Ectodermal cell (in vitro differentiated cells): Measurements from ENCODE around the gene PRKCH.

ENCODE experiments used
- H3K27ac ChIP-seq: 2 replicates; pipeline ENCODE4 v1.7.0; 2013; ENCODE audit warnings: mild to moderate bottlenecking, low read depth, low read length; ENCODE audit not compliant: insufficient read depth, poor library complexity, severe bottlenecking
- H3K27me3 ChIP-seq: 2 replicates; pipeline ENCODE4 v1.7.0; 2013; ENCODE audit warnings: mild to moderate bottlenecking, low read length; ENCODE audit not compliant: insufficient read depth, control insufficient read depth, poor library complexity, severe bottlenecking
- H3K36me3 ChIP-seq: one replicate; pipeline ENCODE4 v1.7.0; 2013; ENCODE audit warnings: low read length; ENCODE audit not compliant: control insufficient read depth, insufficient read depth
- H3K4me1 ChIP-seq: one replicate; pipeline ENCODE4 v1.7.0; 2013; ENCODE audit warnings: low read length; ENCODE audit not compliant: control insufficient read depth, insufficient read depth
- H3K4me3 ChIP-seq: 2 replicates; pipeline ENCODE4 v1.7.0; 2013; ENCODE audit warnings: low read depth, low read length, control low read depth; ENCODE audit not compliant: insufficient read depth
- H3K9me3 ChIP-seq: 2 replicates; pipeline ENCODE4 v1.7.0; 2013; ENCODE audit warnings: mild to moderate bottlenecking, low read length, moderate library complexity; ENCODE audit not compliant: control insufficient read depth
- WGBS, 2 experiments: methylation state at CpG; one replicate each; pipeline ENCODE4 v1.1.7; 2013; ENCODE audit warnings: missing lambda C conversion rate in 2 of 2; 5-methylcytosine and 5-hydroxymethylcytosine counted together

Gene PRKCH

DNA sequence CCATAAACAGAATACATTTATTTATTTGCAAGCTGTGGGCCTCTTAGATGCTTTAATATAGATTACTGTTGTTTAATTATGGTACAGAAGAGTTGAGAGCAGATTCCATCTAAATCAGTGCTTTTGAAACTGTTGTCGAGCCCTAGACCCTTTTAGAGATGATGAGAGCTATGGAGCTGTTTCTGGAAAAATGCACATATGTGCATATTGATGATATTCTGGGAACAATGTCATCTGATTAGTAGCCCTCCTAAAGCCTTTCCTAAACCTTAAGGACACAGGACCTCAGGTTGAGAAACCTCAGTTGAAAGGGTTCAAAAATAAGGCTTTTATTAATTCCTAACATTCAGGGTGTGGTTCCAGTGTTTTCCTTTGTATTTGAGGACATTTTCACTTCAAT, 11.7 kb downstream of the PRKCH start:
- no peak overlapping the region for H3K27ac ChIP-seq
- H3K27me3 ChIP-seq, result no peaks in the 10 kb centered on the region
- H3K4me3 ChIP-seq, result no peak overlapping the region
- H3K36me3 ChIP-seq, result no peaks in the 10 kb centered on the region
- 93 to 100% methylated on average over 1 of the region's 1 CpG for WGBS, 2 experiments
- H3K9me3 ChIP-seq, result no peaks in the 10 kb centered on the region
- peaks cover 7% of the 10 kb centered on the region for H3K4me1 ChIP-seq

DNA sequence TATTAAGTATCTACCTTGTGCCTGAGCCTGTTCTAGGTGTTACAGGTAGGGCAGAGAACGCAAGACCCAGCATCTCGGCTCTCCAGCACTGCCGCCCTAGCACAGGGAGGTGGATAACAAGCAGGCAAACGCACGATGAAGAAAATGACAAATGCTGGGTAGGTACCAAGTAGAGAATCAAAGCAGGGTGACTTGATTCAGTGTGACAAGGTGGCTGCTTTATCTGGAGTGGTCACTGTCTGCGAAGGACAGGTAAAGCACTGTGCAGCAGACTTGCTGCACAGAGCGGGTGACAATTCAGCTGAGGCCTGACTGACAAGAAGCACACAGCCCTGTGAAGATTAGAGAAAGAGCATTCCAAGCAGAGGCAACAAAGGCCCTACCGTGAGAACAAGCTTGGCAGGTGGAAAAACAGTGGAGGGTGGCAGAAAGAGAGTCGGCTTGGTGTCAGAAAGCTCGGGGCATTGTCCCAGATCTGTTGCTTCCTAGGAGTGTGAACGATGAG, 12.9 kb downstream of the PRKCH start:
- WGBS, 2 experiments, result 75 to 77% methylated on average over 11 of the region's 11 CpGs
- Histone ChIP-seq H3K36me3 (no peaks in the 10 kb centered on the region), H3K4me3 (no peak overlapping the region), H3K4me1 (peaks cover 7% of the 10 kb centered on the region), H3K27ac (no peak overlapping the region), H3K27me3 (no peaks in the 10 kb centered on the region), H3K9me3 (no peaks in the 10 kb centered on the region)

DNA sequence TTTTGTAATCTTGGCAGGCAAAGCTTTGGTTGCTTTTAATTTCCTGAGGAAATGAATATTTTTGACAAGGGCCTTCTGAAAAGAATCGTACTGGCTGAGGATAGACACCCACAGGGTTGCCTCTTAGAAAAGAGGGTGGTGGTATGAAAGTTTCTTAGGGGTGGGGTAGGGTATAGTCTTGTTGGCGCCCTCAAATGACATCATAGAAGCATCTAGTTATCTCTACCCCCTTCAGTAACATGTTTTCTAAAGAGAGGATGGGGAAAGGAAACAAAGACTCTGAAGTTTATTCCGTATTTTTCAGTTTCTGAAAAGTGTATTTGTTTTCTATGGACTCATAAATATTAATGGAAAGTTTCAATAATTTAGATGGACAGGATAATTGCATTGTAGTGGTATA, 13.7 kb downstream of the PRKCH start:
- no peaks in the 10 kb centered on the region for H3K27me3 ChIP-seq
- H3K4me3 ChIP-seq, result no peak overlapping the region
- H3K36me3 ChIP-seq, result no peaks in the 10 kb centered on the region
- H3K4me1 ChIP-seq, result peaks cover 7% of the 10 kb centered on the region
- WGBS, 2 experiments, result 91% methylated on average over 2 to 3 of the region's 3 CpGs
- no peaks in the 10 kb centered on the region for H3K9me3 ChIP-seq
- H3K27ac ChIP-seq, result no peak overlapping the region

DNA sequence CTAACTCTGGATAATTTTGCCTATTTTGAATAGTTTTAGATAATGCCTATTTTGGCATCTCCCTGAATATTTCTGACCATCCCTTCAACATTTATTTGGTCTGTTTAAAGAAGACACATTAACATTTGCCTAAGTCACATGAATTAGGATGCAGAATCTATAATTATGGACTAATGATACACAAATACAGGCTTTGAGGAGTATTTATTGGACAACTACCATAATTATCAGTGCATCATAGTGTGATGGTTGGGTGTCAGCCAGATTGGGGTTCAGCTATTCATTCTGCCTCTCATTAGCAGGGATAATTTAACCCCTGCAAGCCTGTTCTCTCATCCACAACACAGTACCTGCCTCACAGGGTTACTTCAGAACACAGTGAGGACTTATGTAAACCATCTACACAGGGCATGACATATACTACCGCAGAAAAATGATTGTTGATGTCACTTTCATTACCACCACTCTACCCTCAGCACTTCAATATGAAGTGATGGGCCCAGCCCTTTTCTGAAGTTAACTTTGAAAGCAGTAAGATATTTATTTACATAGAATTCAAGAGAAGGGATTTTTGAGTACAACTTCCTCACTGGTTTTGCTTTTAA, 14.4 kb downstream of the PRKCH start:
- Histone ChIP-seq H3K27ac (no peak overlapping the region), H3K9me3 (no peaks in the 10 kb centered on the region), H3K4me1 (peaks cover 7% of the 10 kb centered on the region), H3K36me3 (no peaks in the 10 kb centered on the region), H3K4me3 (no peak overlapping the region), H3K27me3 (no peaks in the 10 kb centered on the region)
- 88 to 100% methylated on average over 1 of the region's 1 CpG for WGBS, 2 experiments

DNA sequence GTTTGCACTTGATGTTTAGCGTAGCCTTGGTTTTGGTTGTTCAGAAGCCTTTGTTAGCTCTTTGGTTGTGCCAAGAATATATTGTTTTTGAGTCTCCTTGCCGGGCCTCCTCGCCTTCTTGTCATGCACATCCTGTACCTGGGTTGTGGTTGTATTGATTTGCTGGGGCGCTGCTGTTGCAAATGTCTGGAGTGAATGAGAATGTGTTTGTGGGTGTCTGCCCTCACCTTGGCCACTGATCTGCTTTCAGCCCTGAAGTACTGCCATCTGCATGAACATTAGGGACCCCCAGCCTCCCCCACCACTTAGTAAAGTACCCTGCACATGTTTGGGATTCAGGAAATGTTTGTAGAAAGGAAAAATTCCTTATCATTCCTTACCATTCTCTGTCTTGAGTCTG, 16.5 kb downstream of the PRKCH start:
- no peaks in the 10 kb centered on the region for H3K27me3 ChIP-seq
- H3K9me3 ChIP-seq, result no peaks in the 10 kb centered on the region
- no peak overlapping the region for H3K27ac ChIP-seq
- peaks cover 7% of the 10 kb centered on the region for H3K4me1 ChIP-seq
- no peak overlapping the region for H3K4me3 ChIP-seq
- WGBS, 2 experiments, result 93 to 97% methylated on average over 4 of the region's 4 CpGs
- no peaks in the 10 kb centered on the region for H3K36me3 ChIP-seq

DNA sequence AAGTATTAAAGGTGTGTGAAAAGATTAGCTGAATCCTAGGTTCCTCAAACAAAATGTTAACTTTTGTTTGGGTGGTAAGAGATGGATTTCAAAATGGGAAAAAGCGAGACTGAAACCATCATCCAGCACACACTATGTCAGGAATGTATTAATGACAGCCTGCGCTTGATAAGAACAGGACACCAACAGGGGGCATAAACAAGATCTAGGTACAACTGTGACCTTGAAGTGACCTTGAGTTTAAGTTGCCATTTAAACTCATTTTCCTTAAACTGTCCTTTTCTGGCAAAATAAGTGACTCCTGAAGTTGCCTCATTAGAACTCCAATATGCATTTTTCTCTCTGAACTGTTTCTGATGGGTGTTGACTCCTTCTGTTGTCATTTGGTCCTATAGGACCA, 17.1 kb downstream of the PRKCH start:
- H3K27me3 ChIP-seq, result no peaks in the 10 kb centered on the region
- no peak overlapping the region for H3K27ac ChIP-seq
- H3K4me1 ChIP-seq, result peaks cover 7% of the 10 kb centered on the region
- H3K9me3 ChIP-seq, result no peaks in the 10 kb centered on the region
- H3K36me3 ChIP-seq, result no peaks in the 10 kb centered on the region
- WGBS, 2 experiments, result 85 to 92% methylated on average over 2 of the region's 2 CpGs
- H3K4me3 ChIP-seq, result no peak overlapping the region

DNA sequence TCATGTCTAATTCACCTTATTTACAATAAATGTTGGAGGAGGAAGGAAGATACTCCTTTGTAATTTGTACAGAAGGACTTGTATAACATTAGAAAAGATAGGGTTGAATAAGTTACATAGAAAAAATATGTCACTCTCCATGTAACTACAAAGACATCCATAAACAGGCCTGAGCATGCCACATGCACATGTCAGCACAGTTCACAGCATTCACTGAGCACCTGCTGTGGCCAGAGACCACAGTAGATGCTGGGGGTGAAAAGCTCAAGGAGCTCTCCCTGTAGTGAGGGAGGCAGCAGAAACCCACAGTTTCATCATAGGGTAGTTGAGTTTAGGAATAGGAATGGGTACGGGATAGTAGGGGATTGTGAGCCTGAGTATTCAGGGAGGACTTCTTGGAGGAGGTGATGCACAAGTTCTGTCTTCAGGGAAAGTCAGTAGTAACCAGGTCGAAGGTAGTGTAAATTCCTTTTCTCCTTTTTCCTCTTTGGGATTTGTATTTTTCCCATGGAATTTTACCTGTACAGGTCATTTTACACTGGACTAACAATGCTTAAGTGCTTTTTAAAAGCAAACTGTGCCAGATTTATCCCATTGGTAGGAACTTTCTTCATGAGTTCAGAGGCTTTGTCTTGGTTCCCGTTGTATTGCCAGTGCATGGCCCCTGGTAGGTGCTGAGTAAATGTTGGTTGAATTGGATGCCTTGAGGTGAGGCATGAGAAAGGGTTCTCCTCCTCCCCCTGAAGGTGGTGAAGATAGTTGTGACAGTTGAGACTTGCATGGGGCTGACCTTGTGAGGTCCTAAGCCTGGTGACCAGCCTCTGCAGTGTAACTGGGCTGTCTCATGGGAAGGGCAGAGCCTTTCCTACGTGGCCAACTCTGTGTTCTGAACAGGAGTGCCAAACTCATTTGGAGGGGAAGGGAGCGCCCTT, 20.2 kb downstream of the PRKCH start:
- Histone ChIP-seq H3K9me3 (no peaks in the 10 kb centered on the region), H3K4me3 (no peak overlapping the region), H3K36me3 (no peaks in the 10 kb centered on the region), H3K4me1 (no peaks in the 10 kb centered on the region), H3K27me3 (no peaks in the 10 kb centered on the region), H3K27ac (no peak overlapping the region)
- 92 to 93% methylated on average over 5 of the region's 5 CpGs for WGBS, 2 experiments

DNA sequence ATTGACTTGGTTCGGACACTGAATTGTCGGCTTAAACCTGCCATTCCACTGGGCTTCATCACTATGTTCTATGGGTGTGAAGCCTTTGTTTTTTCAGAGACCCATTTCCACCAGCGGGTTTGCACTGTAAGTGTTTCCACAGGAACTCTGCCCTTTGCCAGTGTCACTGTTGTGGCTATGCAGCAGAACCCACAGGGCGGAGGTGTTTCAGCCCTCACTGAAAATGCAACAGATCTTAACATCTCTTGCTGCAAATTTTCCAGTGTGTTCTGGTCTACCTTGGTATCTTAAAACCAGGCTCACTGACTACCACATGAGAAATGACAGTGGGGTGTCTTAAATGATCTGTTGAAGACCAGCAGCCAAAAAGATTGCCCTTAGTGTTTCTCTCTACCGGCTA, 21.1 kb downstream of the PRKCH start:
- H3K27me3 ChIP-seq, result no peaks in the 10 kb centered on the region
- 96% methylated on average over 5 of the region's 5 CpGs for WGBS, 2 experiments
- H3K9me3 ChIP-seq, result no peaks in the 10 kb centered on the region

DNA sequence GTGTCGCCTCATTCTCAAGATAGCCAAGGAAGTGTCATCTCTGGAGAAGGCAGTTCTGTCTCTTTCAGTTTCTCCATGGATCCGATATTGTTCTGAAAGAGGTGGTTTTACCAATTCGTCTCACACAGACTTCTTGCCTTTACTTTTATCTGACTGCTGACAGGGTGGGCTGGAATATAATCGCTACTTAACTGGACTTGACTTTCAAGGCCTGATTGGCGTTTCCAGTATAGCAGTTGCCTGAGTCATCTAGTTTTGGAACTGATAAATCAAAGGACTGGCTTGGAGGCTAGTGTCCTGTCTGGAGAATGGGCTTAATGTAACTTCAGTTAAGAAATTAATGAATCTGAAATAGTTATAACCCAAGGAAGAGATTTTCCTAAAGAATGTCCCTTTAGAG, 21.6 kb downstream of the PRKCH start:
- H3K36me3 ChIP-seq, result no peaks in the 10 kb centered on the region
- no peaks in the 10 kb centered on the region for H3K9me3 ChIP-seq
- no peaks in the 10 kb centered on the region for H3K27me3 ChIP-seq
- no peak overlapping the region for H3K4me3 ChIP-seq
- 91 to 96% methylated on average over 5 of the region's 5 CpGs for WGBS, 2 experiments
- H3K27ac ChIP-seq, result no peak overlapping the region
- H3K4me1 ChIP-seq, result no peaks in the 10 kb centered on the region

More for the DNA sequence above, 21.1 kb downstream of the PRKCH start:
- Histone ChIP-seq H3K4me1 (no peaks in the 10 kb centered on the region), H3K27ac (no peak overlapping the region), H3K4me3 (no peak overlapping the region), H3K36me3 (no peaks in the 10 kb centered on the region)

DNA sequence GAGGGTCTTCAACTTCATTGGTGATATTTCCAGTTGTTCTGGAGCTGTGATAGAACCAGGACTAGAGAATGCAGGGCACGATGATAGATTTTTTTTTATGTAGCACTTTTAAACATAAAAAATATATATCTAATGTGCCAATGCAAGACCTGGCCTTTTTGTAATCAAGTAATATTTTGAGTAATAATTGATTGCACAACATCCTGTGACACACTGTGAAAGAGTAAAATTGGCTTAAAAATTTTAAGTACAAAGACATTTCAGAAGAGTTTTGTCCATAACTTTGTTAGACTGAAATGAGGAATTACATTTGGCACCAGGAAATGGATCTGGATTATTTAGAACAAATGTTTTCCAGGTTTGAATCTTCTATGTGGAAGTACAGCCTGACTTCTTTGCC, 22.1 kb downstream of the PRKCH start:
- no peaks in the 10 kb centered on the region for H3K36me3 ChIP-seq
- H3K27me3 ChIP-seq, result no peaks in the 10 kb centered on the region
- no peak overlapping the region for H3K4me3 ChIP-seq
- WGBS, 2 experiments, result no CpG with 5 or more reads among the region's 1 CpG
- no peaks in the 10 kb centered on the region for H3K9me3 ChIP-seq
- no peak overlapping the region for H3K27ac ChIP-seq
- no peaks in the 10 kb centered on the region for H3K4me1 ChIP-seq
